CD4-positive, alpha-beta T cell (primary cell): ENCODE results near the gene LRRC15. TPM values are rescaled to one million over a fixed set of nuclear protein-coding genes. Genes with fewer than 3 reads are reported as not detected.
A peak's percentile ranks its signal among the peaks of the same experiment; 100 is the strongest.

Source experiments
- ATAC-seq: fragments of 200-7000 bp; cut with Tn5 transposase; one replicate; pipeline ENCODE4 v1.10.0; 2022; ENCODE audit warnings: mild to moderate bottlenecking; ENCODE audit not compliant: poor library complexity
- CTCF ChIA-PET: fragments of 350-600 bp; sonication (Branson Sonifier 250); formaldehyde crosslinking; loops from one replicate; lab custom pipeline; 2021; ENCODE audit warnings: antibody characterized with exemption, inconsistent platforms; lab: Charles Lee
- POLR2A ChIA-PET: fragments of 350-600 bp; sonication (Branson Sonifier 250); formaldehyde crosslinking; loops from one replicate; lab custom pipeline; 2021; ENCODE audit warnings: antibody characterized with exemption, inconsistent platforms; lab: Charles Lee
- DNase-seq, 14 experiments: peaks; one replicate each; pipeline ENCODE4 v3.0.0-alpha.2; 2013 to 2020; ENCODE audit warnings: mixed read lengths in 2 of 14
- H3K27ac ChIP-seq, 2 donors: one replicate each; pipeline versions ENCODE4 v1.5.1 to v1.7.0; 2013; ENCODE audit warnings: low read length in 2 of 2, low read depth in 1 of 2, mild to moderate bottlenecking in 1 of 2
- H3K27me3 ChIP-seq, 2 experiments: 1 replicate in 1 of 2; 2 replicates in 1 of 2; pipeline versions ENCODE4 v1.6.1 to v1.7.0; 2013; ENCODE audit warnings: low read length in 2 of 2, control low read depth in 1 of 2, mild to moderate bottlenecking in 1 of 2, moderate library complexity in 1 of 2; ENCODE audit not compliant: insufficient read depth in 2 of 2, control insufficient read depth in 1 of 2
- H3K36me3 ChIP-seq: one replicate; pipeline ENCODE4 v1.6.1; 2013; ENCODE audit warnings: low read length, control low read depth; ENCODE audit not compliant: insufficient read depth
- H3K4me1 ChIP-seq: one replicate; pipeline ENCODE4 v1.6.1; 2013; ENCODE audit warnings: low read length, control low read depth; ENCODE audit not compliant: insufficient read depth
- H3K4me3 ChIP-seq: one replicate; pipeline ENCODE4 v1.5.1; 2013; ENCODE audit warnings: mild to moderate bottlenecking, low read length, moderate library complexity
- H3K9me3 ChIP-seq, 2 experiments: 1 replicate in 1 of 2; 2 replicates in 1 of 2; pipeline versions ENCODE4 v1.6.1 to v1.7.0; 2013; ENCODE audit warnings: low read length in 2 of 2, mild to moderate bottlenecking in 2 of 2, control low read depth in 1 of 2, moderate library complexity in 1 of 2; ENCODE audit not compliant: control insufficient read depth in 1 of 2, insufficient read depth in 1 of 2
- H3K27ac Mint-ChIP-seq: one replicate; pipeline ENCODE4 v1.8.0; 2020; ENCODE audit warnings: mixed read lengths
- H3K27me3 Mint-ChIP-seq: one replicate; pipeline ENCODE4 v1.8.0; 2021; ENCODE audit warnings: mixed read lengths
- H3K36me3 Mint-ChIP-seq: one replicate; pipeline ENCODE4 v1.8.0; 2021; ENCODE audit warnings: low read depth, mixed read lengths
- H3K4me1 Mint-ChIP-seq: one replicate; pipeline ENCODE4 v1.8.0; 2021; ENCODE audit warnings: low read depth, mixed read lengths
- H3K4me3 Mint-ChIP-seq: one replicate; pipeline ENCODE4 v1.8.0; 2020; ENCODE audit warnings: mild to moderate bottlenecking, mixed read lengths
- H3K9me3 Mint-ChIP-seq: one replicate; pipeline ENCODE4 v1.8.0; 2020; ENCODE audit warnings: mixed read lengths
- CTCF ChIP-seq: fragments of 200-600 bp; IDR thresholded peaks from one replicate; pipeline ENCODE4 v1.8.0; 2022; ENCODE audit warnings: antibody characterized with exemption, mild to moderate bottlenecking
- intact Hi-C, 2 experiments: fragments of 100-400 bp; cut with DNase I in 1 of 2; cut with micrococcal nuclease in 1 of 2; formaldehyde crosslinking; loops; one replicate each; pipeline versions ENCODE4 v1.15.1 to v1.9.0; 2023 to 2025; cut with DNase I, micrococcal nuclease
- total RNA-seq, 174 experiments: library from RNA in 2 of 174; stranded (reverse) in 2 of 174; gene quantifications; one replicate each; pipeline ENCODE4 v1.2.3 and lab custom pipeline; 2021 to 2026

Gene LRRC15
- total RNA-seq, 2 experiments from 2014 or later = not detected

DNA sequence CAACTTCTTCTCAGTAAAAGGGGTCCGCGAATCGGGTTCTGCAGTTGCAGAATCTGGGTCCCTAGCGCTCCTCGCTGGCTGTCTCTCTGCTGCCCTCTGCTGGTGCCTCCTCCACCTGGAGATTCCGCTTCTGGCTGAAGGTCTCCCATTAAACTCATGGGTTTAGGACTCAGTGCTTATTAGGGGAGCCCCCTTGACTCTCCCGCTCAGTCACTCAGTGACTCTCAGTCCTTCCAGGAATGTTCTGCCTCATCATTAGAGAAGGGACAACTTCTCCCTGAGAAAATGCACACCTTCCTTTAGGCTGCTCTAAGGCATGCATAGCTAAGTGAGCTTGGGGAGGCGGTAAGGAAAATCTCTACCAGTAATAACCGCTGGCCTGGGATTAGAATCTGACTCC lies 25.5 kb downstream of the LRRC15 start:
- no peaks in the 10 kb centered on the region for H3K36me3 ChIP-seq
- H3K27ac ChIP-seq = no peak overlapping the region
- no peaks in the 10 kb centered on the region for H3K4me1 ChIP-seq
- Mint-ChIP-seq H3K4me1 (no peaks in the 10 kb centered on the region), H3K4me3 (no peak overlapping the region), H3K36me3 (no peaks in the 10 kb centered on the region), H3K27me3 (peaks cover 14% of the 10 kb centered on the region), H3K9me3 (no peaks in the 10 kb centered on the region), H3K27ac (no peak overlapping the region)
- intact Hi-C loops = loop anchor here (1.0 to 10.0 kb wide), 3 partner anchors 11 to 1879 kb away; no protein-coding TSS in a partner anchor
- peak; percentile 80 for ATAC-seq
- TF ChIP-seq CTCF = peak; percentile 98
- CTCF ChIA-PET = interaction anchor here (0.7 to 1.7 kb wide), 16 partner anchors 10 to 679 kb away, joined by 3 to 19 read pairs (median 4); no protein-coding TSS in a partner anchor
- DNase-seq = peak; percentile 60 to 85 (median 66)
- no peaks in the 10 kb centered on the region for H3K27me3 ChIP-seq
- POLR2A ChIA-PET = interaction anchor here (2.8 kb wide), 1 partner anchor 53 kb away, joined by 14 read pairs; no protein-coding TSS in a partner anchor
- no peaks in the 10 kb centered on the region for H3K9me3 ChIP-seq
- H3K4me3 ChIP-seq = no peak overlapping the region

GRCh38 chr3:194343561-194343893 lies 26.0 kb downstream of the LRRC15 start:
- ChIA-PET POLR2A (interaction anchor here (2.8 kb wide), 1 partner anchor 53 kb away, joined by 14 read pairs; no protein-coding TSS in a partner anchor), CTCF (interaction anchor here (0.7 to 1.7 kb wide), 16 partner anchors 9 to 678 kb away, joined by 3 to 19 read pairs (median 4); no protein-coding TSS in a partner anchor)
- intact Hi-C loops = loop anchor here in 1 of 2 experiments (10.0 kb wide), 1 partner anchor 1879 kb away; no protein-coding TSS in a partner anchor
- DNase-seq (no peak), ATAC-seq (no peak)
- H3K4me1 Mint-ChIP-seq = no peaks in the 10 kb centered on the region
- Histone ChIP-seq H3K27ac (no peak overlapping the region), H3K27me3 (no peaks in the 10 kb centered on the region), H3K4me1 (no peaks in the 10 kb centered on the region), H3K36me3 (no peaks in the 10 kb centered on the region), H3K4me3 (no peak overlapping the region), H3K9me3 (no peaks in the 10 kb centered on the region)
- H3K9me3 Mint-ChIP-seq = no peaks in the 10 kb centered on the region
- no peak overlapping the region for H3K27ac Mint-ChIP-seq
- H3K27me3 Mint-ChIP-seq = peaks cover 14% of the 10 kb centered on the region
- no peak for TF ChIP-seq CTCF
- no peaks in the 10 kb centered on the region for H3K36me3 Mint-ChIP-seq
- no peak overlapping the region for H3K4me3 Mint-ChIP-seq

- intact Hi-C loops = loop anchor here in 1 of 2 experiments (10.0 kb wide), 1 partner anchor 1878 kb away; no protein-coding TSS in a partner anchor
- Histone ChIP-seq H3K4me3 (no peak overlapping the region), H3K36me3 (no peaks in the 10 kb centered on the region), H3K9me3 (no peaks in the 10 kb centered on the region), H3K27ac (no peak overlapping the region), H3K4me1 (no peaks in the 10 kb centered on the region), H3K27me3 (no peaks in the 10 kb centered on the region)
- H3K27me3 Mint-ChIP-seq = peaks cover 14% of the 10 kb centered on the region
- POLR2A ChIA-PET = interaction anchor here (2.8 kb wide), 1 partner anchor 54 kb away, joined by 14 read pairs; no protein-coding TSS in a partner anchor
- no peak for TF ChIP-seq CTCF
- H3K9me3 Mint-ChIP-seq = no peaks in the 10 kb centered on the region
- no peaks in the 10 kb centered on the region for H3K4me1 Mint-ChIP-seq
- no peaks in the 10 kb centered on the region for H3K36me3 Mint-ChIP-seq
- no peak for ATAC-seq
- DNase-seq = no peak
- H3K27ac Mint-ChIP-seq = no peak overlapping the region
- no peak overlapping the region for H3K4me3 Mint-ChIP-seq
- CTCF ChIA-PET = interaction anchor here (0.7 to 1.7 kb wide), 15 partner anchors 9 to 678 kb away, joined by 3 to 19 read pairs (median 4); no protein-coding TSS in a partner anchor
Observed at GRCh38 chr3:194342861-194343560, 26.5 kb downstream of the LRRC15 start.
